ENCODE data around the gene PLPPR2. TPM values are rescaled to one million over a fixed set of nuclear protein-coding genes. Genes with fewer than 3 reads are reported as not detected.
"Not testable (repeated sequence)": the region's sequence is repeated elsewhere in the genome, so short reads cannot be mapped to it uniquely, and the experiment has no call there.

Gene PLPPR2
- total RNA-seq, 2 experiments from 2014 or later, result 3.6 to 4.7 TPM

- POLR2A ChIA-PET, result interaction anchor here (0.7 to 1.9 kb wide), 3 partner anchors 30 to 253 kb away, joined by 3 to 10 read pairs (median 6); partner anchors contain the start of gene SWSAP1
- Mint-ChIP-seq H3K36me3 (peaks cover 10% of the 10 kb centered on the region), H3K9me3 (peaks cover 14% of the 10 kb centered on the region), H3K4me1 (ENCODE audit: low read depth) (peaks cover 25% of the 10 kb centered on the region), H3K27ac (peak overlapping the region; percentile 85), H3K27me3 (no peaks in the 10 kb centered on the region), H3K4me3 (peak overlapping the region; percentile 80)
- intact Hi-C loops (cut with micrococcal nuclease), result no loop called here
- no peak for DNase-seq
- CTCF ChIA-PET, result interaction anchor here (1.0 to 2.4 kb wide), 4 partner anchors 30 to 102 kb away, joined by 3 to 15 read pairs (median 5); partner anchors contain the start of gene SWSAP1
Observed at GRCh38 chr19:11345122-11345803, 10.0 kb upstream of the PLPPR2 start.

GRCh38 chr19:11346104-11346940 lies 8.9 kb upstream of the PLPPR2 start, which contains the start of the genes CCDC159 and TMEM205:
Gene CCDC159 (plus strand): TSS chr19:11346519. CDS start chr19:11346607, 88 bp downstream.
Gene TMEM205 (minus strand): TSS chr19:11346268. CDS start chr19:11345619, 649 bp downstream.
- intact Hi-C loops (cut with micrococcal nuclease), result loop anchor here (1.0 kb wide), 2 partner anchors 9 to 28 kb away; partner anchors contain the start of genes PLPPR2 and SWSAP1
- H3K27ac Mint-ChIP-seq, result peak within 1 kb of the TSS; percentile 85
- peaks cover 10% of the 10 kb centered on the region for H3K36me3 Mint-ChIP-seq
- peak; percentile 100 for DNase-seq
- peaks cover 25% of the 10 kb centered on the region for H3K4me1 Mint-ChIP-seq (ENCODE audit: low read depth)
- H3K9me3 Mint-ChIP-seq, result peaks cover 14% of the 10 kb centered on the region
- H3K27me3 Mint-ChIP-seq, result no peaks in the 10 kb centered on the region
- ChIA-PET CTCF (interaction anchor here (0.9 to 2.4 kb wide), 7 partner anchors 22 to 136 kb away, joined by 3 to 15 read pairs (median 7); partner anchors contain the start of gene SWSAP1), POLR2A (interaction anchor here (0.5 to 1.9 kb wide), 6 partner anchors 22 to 257 kb away, joined by 3 to 10 read pairs (median 3); partner anchors contain the start of genes LDLR and SWSAP1)
- peak within 1 kb of the TSS; percentile 80 for H3K4me3 Mint-ChIP-seq

- intact Hi-C loops (cut with micrococcal nuclease), result no loop called here
- Mint-ChIP-seq H3K9me3 (peaks cover 14% of the 10 kb centered on the region), H3K4me3 (peak overlapping the region; percentile 80), H3K36me3 (peaks cover 8% of the 10 kb centered on the region), H3K4me1 (ENCODE audit: low read depth) (peaks cover 25% of the 10 kb centered on the region), H3K27me3 (no peaks in the 10 kb centered on the region), H3K27ac (no peak overlapping the region)
- ChIA-PET POLR2A (no interaction called here), CTCF (interaction anchor here (1.3 to 2.4 kb wide), 3 partner anchors 27 to 135 kb away, joined by 7 to 10 read pairs (median 7); partner anchors contain the start of gene SWSAP1)
- no peak for DNase-seq
Observed at GRCh38 chr19:11347546-11348039, 7.6 kb upstream of the PLPPR2 start.

- intact Hi-C loops (cut with micrococcal nuclease), result no loop called here
- Mint-ChIP-seq H3K9me3 (peaks cover 14% of the 10 kb centered on the region), H3K27ac (no peak overlapping the region), H3K36me3 (peaks cover 8% of the 10 kb centered on the region), H3K4me1 (ENCODE audit: low read depth) (peaks cover 25% of the 10 kb centered on the region), H3K27me3 (no peaks in the 10 kb centered on the region), H3K4me3 (no peak overlapping the region)
- DNase-seq, result no peak
- ChIA-PET POLR2A (interaction anchor here (1.0 kb wide), 1 partner anchor 32 kb away, joined by 4 read pairs; no protein-coding TSS in a partner anchor), CTCF (no interaction called here)
Observed at GRCh38 chr19:11349171-11349570, 6.1 kb upstream of the PLPPR2 start.

GRCh38 chr19:11354102-11354501 lies 1.1 kb upstream of the PLPPR2 start:
- H3K27ac Mint-ChIP-seq; H3K27me3 Mint-ChIP-seq; H3K4me3 Mint-ChIP-seq; CTCF ChIA-PET; H3K9me3 Mint-ChIP-seq; POLR2A ChIA-PET; DNase-seq; intact Hi-C loops (cut with micrococcal nuclease); H3K36me3 Mint-ChIP-seq: not testable (repeated sequence)
- peaks cover 12% of the 10 kb centered on the region for H3K4me1 Mint-ChIP-seq (ENCODE audit: low read depth)

- ChIA-PET CTCF (no interaction called here), POLR2A (no interaction called here)
- intact Hi-C loops (cut with micrococcal nuclease), result no loop called here
- no peaks in the 10 kb centered on the region for H3K36me3 Mint-ChIP-seq
- no peak overlapping the region for H3K27ac Mint-ChIP-seq
- H3K27me3 Mint-ChIP-seq, result no peaks in the 10 kb centered on the region
- H3K9me3 Mint-ChIP-seq, result no peaks in the 10 kb centered on the region
- peak overlapping the region; percentile 58 for H3K4me3 Mint-ChIP-seq
- H3K4me1 Mint-ChIP-seq (ENCODE audit: low read depth), result peaks cover 12% of the 10 kb centered on the region
- no peak for DNase-seq
Observed at GRCh38 chr19:11356074-11356397, 804 bp downstream of the PLPPR2 start.

GRCh38 chr19:11356676-11357550 lies 1.7 kb downstream of the PLPPR2 start:
- Mint-ChIP-seq H3K4me3 (no peak overlapping the region), H3K27ac (no peak overlapping the region), H3K4me1 (ENCODE audit: low read depth) (peaks cover 12% of the 10 kb centered on the region), H3K9me3 (no peaks in the 10 kb centered on the region), H3K27me3 (no peaks in the 10 kb centered on the region), H3K36me3 (no peaks in the 10 kb centered on the region)
- ChIA-PET CTCF (no interaction called here), POLR2A (no interaction called here)
- intact Hi-C loops (cut with micrococcal nuclease), result no loop called here
- no peak for DNase-seq

- Mint-ChIP-seq H3K4me3 (no peak overlapping the region), H3K36me3 (no peaks in the 10 kb centered on the region), H3K4me1 (ENCODE audit: low read depth) (peaks cover 12% of the 10 kb centered on the region), H3K9me3 (no peaks in the 10 kb centered on the region), H3K27me3 (no peaks in the 10 kb centered on the region), H3K27ac (no peak overlapping the region)
- POLR2A ChIA-PET, result no interaction called here
- CTCF ChIA-PET, result no interaction called here
- DNase-seq, result no peak
- intact Hi-C loops (cut with micrococcal nuclease), result no loop called here
Observed at GRCh38 chr19:11359421-11359820, 4.2 kb downstream of the PLPPR2 start.

GRCh38 chr19:11361037-11361770 lies 6.0 kb downstream of the PLPPR2 start:
- Mint-ChIP-seq H3K4me3 (no peak overlapping the region), H3K27me3 (no peaks in the 10 kb centered on the region), H3K36me3 (no peaks in the 10 kb centered on the region), H3K27ac (no peak overlapping the region), H3K9me3 (no peaks in the 10 kb centered on the region), H3K4me1 (ENCODE audit: low read depth) (peaks cover 2% of the 10 kb centered on the region)
- DNase-seq, result no peak
- CTCF ChIA-PET, result interaction anchor here (0.6 kb wide), 1 partner anchor 60 kb away, joined by 4 read pairs; no protein-coding TSS in a partner anchor
- intact Hi-C loops (cut with micrococcal nuclease), result no loop called here
- POLR2A ChIA-PET, result interaction anchor here (1.0 kb wide), 1 partner anchor 14 kb away, joined by 3 read pairs; no protein-coding TSS in a partner anchor

GRCh38 chr19:11361771-11362731 lies 6.8 kb downstream of the PLPPR2 start:
- intact Hi-C loops (cut with micrococcal nuclease), result no loop called here
- ChIA-PET CTCF (no interaction called here), POLR2A (no interaction called here)

More at GRCh38 chr19:11361771-11362731, 6.8 kb downstream of the PLPPR2 start:
- Mint-ChIP-seq H3K27me3 (no peaks in the 10 kb centered on the region), H3K4me1 (ENCODE audit: low read depth) (no peaks in the 10 kb centered on the region), H3K9me3 (no peaks in the 10 kb centered on the region), H3K27ac (no peak overlapping the region), H3K4me3 (no peak overlapping the region), H3K36me3 (no peaks in the 10 kb centered on the region)
- DNase-seq, result no peak

All from activated CD4-positive, alpha-beta memory T cell treated with anti-CD3 and anti-CD28 coated beads for 36 hours (primary cell).